H1 (cell line): Measurements from ENCODE around the gene ISL2. TPM values are rescaled to one million over a fixed set of nuclear protein-coding genes. Genes with fewer than 3 reads are reported as not detected.

Experiments
- CTCF ChIA-PET: fragments of 300-600 bp; sonication (Branson Sonifier 250); formaldehyde crosslinking; loops from one replicate; lab custom pipeline; 2021; ENCODE audit not compliant: partially characterized antibody; lab: Charles Lee
- POLR2A ChIA-PET: fragments of 300-600 bp; sonication (Branson Sonifier 250); formaldehyde crosslinking; loops from one replicate; lab custom pipeline; 2021; ENCODE audit warnings: inconsistent platforms; ENCODE audit not compliant: partially characterized antibody; lab: Charles Lee
- DNase-seq, 2 experiments: peaks; one replicate each; pipeline versions ENCODE4 v3.0.0 to v3.0.0-alpha.2; 2010 to 2022; ENCODE audit warnings: low spot score in 2 of 2, low read depth in 1 of 2, mixed read lengths in 1 of 2
- FAIRE-seq: peaks from 2 replicates; lab custom pipeline; 2011; peaks lifted over from hg19 to GRCh38; lab: Jason Lieb, UNC
- H2AFZ ChIP-seq: 2 replicates; pipeline ENCODE4 v1.8.1; 2012; ENCODE audit warnings: low read length, inconsistent platforms
- H2AK5ac ChIP-seq: 2 replicates; pipeline ENCODE4 v1.6.1; 2013; ENCODE audit warnings: low read depth, low read length
- H2BK120ac ChIP-seq: replicated peaks from 2 replicates; pipeline ENCODE3; 2013; ENCODE audit warnings: low read depth, low read length, inconsistent platforms
- H2BK12ac ChIP-seq: 2 replicates; pipeline ENCODE4 v1.6.1; 2013; ENCODE audit warnings: low read depth, low read length
- H2BK15ac ChIP-seq: 2 replicates; pipeline ENCODE4 v1.6.1; 2013; ENCODE audit warnings: low read length
- H2BK20ac ChIP-seq: 2 replicates; pipeline ENCODE4 v1.6.1; 2013; ENCODE audit warnings: low read length
- H2BK5ac ChIP-seq: 2 replicates; pipeline ENCODE4 v1.6.1; 2013; ENCODE audit warnings: low read depth, low read length
- H3K14ac ChIP-seq: 2 replicates; pipeline ENCODE4 v1.6.1; 2013; ENCODE audit warnings: inconsistent platforms; ENCODE audit not compliant: insufficient read length
- H3K18ac ChIP-seq: 2 replicates; pipeline ENCODE4 v1.6.1; 2013; ENCODE audit warnings: low read length; ENCODE audit errors: extremely low read depth
- H3K23ac ChIP-seq: 2 replicates; pipeline ENCODE4 v1.6.1; 2013; ENCODE audit warnings: inconsistent platforms; ENCODE audit not compliant: insufficient read length
- H3K23me2 ChIP-seq: 2 replicates; pipeline ENCODE4 v1.6.1; 2013; ENCODE audit warnings: low read depth, low read length
- H3K27ac ChIP-seq: 2 replicates; pipeline ENCODE4 v1.6.1; 2011; ENCODE audit warnings: low read depth, low read length, inconsistent platforms
- H3K27me3 ChIP-seq, 4 experiments: replicated peaks in 1 of 4; 1 replicate in 1 of 4; 2 replicates in 3 of 4; pipeline versions ENCODE4 v1.6.1 to v1.8.1; 2011 to 2013; ENCODE audit warnings: low read length in 3 of 4, mild to moderate bottlenecking in 3 of 4, inconsistent platforms in 2 of 4, mixed read lengths in 2 of 4, moderate library complexity in 1 of 4; ENCODE audit not compliant: control insufficient read depth in 3 of 4, insufficient read depth in 3 of 4; ENCODE audit errors: extremely low read depth in 1 of 4
- H3K36me3 ChIP-seq, 4 experiments: 2 replicates each; pipeline versions ENCODE4 v1.6.1 to v1.8.1; 2011 to 2013; ENCODE audit warnings: mild to moderate bottlenecking in 4 of 4, low read length in 3 of 4, moderate library complexity in 2 of 4, control low read depth in 1 of 4, inconsistent platforms in 1 of 4; ENCODE audit not compliant: insufficient read depth in 4 of 4, control insufficient read depth in 2 of 4
- H3K4ac ChIP-seq: replicated peaks from 2 replicates; pipeline ENCODE3; 2013; ENCODE audit warnings: low read length, low read depth, mixed read lengths, inconsistent platforms; ENCODE audit not compliant: insufficient read length
- H3K4me1 ChIP-seq, 4 experiments: replicated peaks in 1 of 4; 1 replicate in 1 of 4; 2 replicates in 3 of 4; pipeline versions ENCODE4 v1.6.1 to v1.8.1; 2011 to 2013; ENCODE audit warnings: low read length in 3 of 4, inconsistent platforms in 2 of 4, mixed read lengths in 1 of 4; ENCODE audit not compliant: insufficient read depth in 4 of 4, control insufficient read depth in 3 of 4
- H3K4me2 ChIP-seq, 2 experiments: 2 replicates each; pipeline versions ENCODE4 v1.6.1 to v1.8.1; 2011 to 2013; ENCODE audit warnings: low read depth in 2 of 2, low read length in 2 of 2, control low read depth in 1 of 2, inconsistent platforms in 1 of 2, mild to moderate bottlenecking in 1 of 2; ENCODE audit not compliant: insufficient read depth in 1 of 2
- H3K4me3 ChIP-seq, 4 experiments: fragments of 200-600, 300-600 bp in 1 of 4; sonication (generic), shearing (Covaris generic), sonication (Bioruptor Twin) in 1 of 4; 2 replicates each; pipeline versions ENCODE4 v1.5.1 to v1.8.1; 2011 to 2016; ENCODE audit warnings: low read length in 4 of 4, low read depth in 3 of 4, control low read depth in 2 of 4, inconsistent platforms in 2 of 4, mild to moderate bottlenecking in 2 of 4, mixed read lengths in 1 of 4, moderate library complexity in 1 of 4; ENCODE audit not compliant: insufficient read depth in 2 of 4; ENCODE audit errors: extremely low read depth in 1 of 4
- H3K56ac ChIP-seq: replicated peaks from 2 replicates; pipeline ENCODE3; 2013; ENCODE audit warnings: low read depth, mild to moderate bottlenecking, mixed read lengths, low read length, inconsistent platforms; ENCODE audit not compliant: insufficient read length
- H3K79me1 ChIP-seq: 2 replicates; pipeline ENCODE4 v1.6.1; 2013; ENCODE audit warnings: low read depth, low read length, control low read depth
- H3K79me2 ChIP-seq, 2 experiments: 2 replicates each; pipeline versions ENCODE4 v1.6.1 to v1.8.1; 2012 to 2013; ENCODE audit warnings: low read length in 2 of 2, mild to moderate bottlenecking in 2 of 2, inconsistent platforms in 1 of 2; ENCODE audit not compliant: insufficient read depth in 2 of 2, control insufficient read depth in 1 of 2
- H3K9ac ChIP-seq, 4 experiments: replicated peaks in 1 of 4; 1 replicate in 1 of 4; 2 replicates in 3 of 4; pipeline versions ENCODE4 v1.6.1 to v1.8.1; 2011 to 2013; ENCODE audit warnings: low read depth in 3 of 4, low read length in 3 of 4, control low read depth in 2 of 4, mild to moderate bottlenecking in 2 of 4, moderate library complexity in 2 of 4, inconsistent platforms in 1 of 4; ENCODE audit errors: extremely low read depth in 1 of 4
- H3K9me3 ChIP-seq, 2 experiments: 2 replicates each; pipeline versions ENCODE4 v1.6.1 to v1.8.1; 2012 to 2013; ENCODE audit warnings: mild to moderate bottlenecking in 2 of 2, moderate library complexity in 2 of 2, control low read depth in 1 of 2, inconsistent platforms in 1 of 2, low read depth in 1 of 2, low read length in 1 of 2, mixed read lengths in 1 of 2; ENCODE audit not compliant: insufficient read depth in 2 of 2
- H4K20me1 ChIP-seq, 2 experiments: replicated peaks in 1 of 2; 2 replicates each; pipeline versions ENCODE3 to v1.8.1; 2011 to 2013; ENCODE audit warnings: inconsistent platforms in 2 of 2, low read length in 2 of 2, mild to moderate bottlenecking in 1 of 2; ENCODE audit not compliant: insufficient read depth in 2 of 2, control insufficient read depth in 1 of 2
- H4K5ac ChIP-seq: 2 replicates; pipeline ENCODE4 v1.6.1; 2013; ENCODE audit warnings: low read length, low read depth, mixed read lengths, inconsistent platforms; ENCODE audit not compliant: insufficient read length
- H4K8ac ChIP-seq: 2 replicates; pipeline ENCODE4 v1.8.0; 2013; ENCODE audit warnings: mild to moderate bottlenecking, moderate library complexity, low read length, inconsistent platforms; ENCODE audit not compliant: insufficient read depth; ENCODE audit errors: extremely low read depth
- H4K91ac ChIP-seq: replicated peaks from 2 replicates; pipeline ENCODE3; 2013; ENCODE audit warnings: low read length, mixed read lengths, inconsistent platforms; ENCODE audit not compliant: insufficient read length
- BACH1 ChIP-seq: IDR thresholded peaks from 2 replicates; pipeline ENCODE4 v1.6.1; 2012; ENCODE audit warnings: low read length, improper control_type of control experiment
- CBX8 ChIP-seq: fragments of 300-800, 300-1000 bp; sonication (generic); IDR thresholded peaks from 2 replicates; pipeline ENCODE4 v1.7.1; 2016; ENCODE audit warnings: low read depth, low read length, borderline replicate concordance
- EP300 ChIP-seq, 2 experiments: IDR thresholded peaks; 1 replicate in 1 of 2; 2 replicates in 1 of 2; pipeline ENCODE4 v1.6.1; 2011 to 2012; ENCODE audit warnings: low read depth in 2 of 2, low read length in 2 of 2, mild to moderate bottlenecking in 2 of 2, borderline replicate concordance in 1 of 2, inconsistent platforms in 1 of 2, moderate library complexity in 1 of 2
- NANOG ChIP-seq: IDR thresholded peaks from 2 replicates; pipeline ENCODE4 v1.6.1; 2011; ENCODE audit warnings: low read length, low read depth, mild to moderate bottlenecking, inconsistent platforms; ENCODE audit not compliant: insufficient read depth, poor library complexity, severe bottlenecking
- RNF2 ChIP-seq: fragments of 200-900, 300-1000 bp; sonication (generic); IDR thresholded peaks from 2 replicates; pipeline ENCODE4 v1.7.1; 2016; ENCODE audit warnings: borderline replicate concordance, low read depth, mild to moderate bottlenecking, antibody characterized with exemption, low read length; ENCODE audit not compliant: poor library complexity, severe bottlenecking; ENCODE audit errors: missing control alignments
- SP4 ChIP-seq: IDR thresholded peaks from 2 replicates; pipeline ENCODE4 v1.6.1; 2012; ENCODE audit warnings: low read length, inconsistent platforms
- WGBS, 2 experiments: shearing (Covaris generic) in 1 of 2; methylation state at CpG; one replicate each; pipeline versions ENCODE4 v1.1.6 to v1.1.7; 2013 to 2015; ENCODE audit warnings: low lambda C conversion rate in 2 of 2, mixed read lengths in 2 of 2, inconsistent platforms in 1 of 2, low coverage in 1 of 2, missing lambda C conversion rate in 1 of 2; ENCODE audit not compliant: insufficient replicate concordance in 2 of 2, insufficient coverage in 1 of 2, insufficient read length in 1 of 2; ENCODE audit errors: extremely low coverage in 1 of 2, missing lambda C conversion rate in 1 of 2; 5-methylcytosine and 5-hydroxymethylcytosine counted together
- polyA plus RNA-seq, 7 experiments: library from polyadenylated mRNA; depleted of rRNA in 3 of 7; stranded (reverse) in 5 of 7; unstranded in 2 of 7; fragments of >200 nt in 5 of 7; fragments of 200-250 nt in 2 of 7; gene quantifications; 1 replicate in 5 of 7; 2 replicates in 1 of 7; 4 replicates in 1 of 7; pipeline versions ENCODE4 v1.2.1 to v1.2.3, GENCODE V29; 2011 to 2013; ENCODE audit warnings: missing spikeins in 2 of 7, mixed read lengths in 2 of 7
- total RNA-seq: library from RNA; stranded (reverse); fragmentation: NEBNext Ultra II Directional; extraction: Animal tissue kit (Norgen Biotek cat#: 25700); gene quantifications from 2 replicates; pipeline ENCODE4 v1.2.1, GENCODE V29; 2021
- TF ChIP-seq, protein P1 (sequence below): IDR thresholded peaks from 2 replicates; pipeline ENCODE4 v1.6.1; 2012; ENCODE audit warnings: inconsistent platforms
- TF ChIP-seq, protein P2 (sequence below): IDR thresholded peaks from 2 replicates; pipeline ENCODE4 v1.6.1; 2012; ENCODE audit warnings: inconsistent platforms

The ISL2 gene
- total and polyA plus RNA-seq, 2 of the 8 experiments (the other 6 are each of a cell fraction or from before 2014, with no cell fraction given): 0.32 to 0.99 TPM

DNA sequence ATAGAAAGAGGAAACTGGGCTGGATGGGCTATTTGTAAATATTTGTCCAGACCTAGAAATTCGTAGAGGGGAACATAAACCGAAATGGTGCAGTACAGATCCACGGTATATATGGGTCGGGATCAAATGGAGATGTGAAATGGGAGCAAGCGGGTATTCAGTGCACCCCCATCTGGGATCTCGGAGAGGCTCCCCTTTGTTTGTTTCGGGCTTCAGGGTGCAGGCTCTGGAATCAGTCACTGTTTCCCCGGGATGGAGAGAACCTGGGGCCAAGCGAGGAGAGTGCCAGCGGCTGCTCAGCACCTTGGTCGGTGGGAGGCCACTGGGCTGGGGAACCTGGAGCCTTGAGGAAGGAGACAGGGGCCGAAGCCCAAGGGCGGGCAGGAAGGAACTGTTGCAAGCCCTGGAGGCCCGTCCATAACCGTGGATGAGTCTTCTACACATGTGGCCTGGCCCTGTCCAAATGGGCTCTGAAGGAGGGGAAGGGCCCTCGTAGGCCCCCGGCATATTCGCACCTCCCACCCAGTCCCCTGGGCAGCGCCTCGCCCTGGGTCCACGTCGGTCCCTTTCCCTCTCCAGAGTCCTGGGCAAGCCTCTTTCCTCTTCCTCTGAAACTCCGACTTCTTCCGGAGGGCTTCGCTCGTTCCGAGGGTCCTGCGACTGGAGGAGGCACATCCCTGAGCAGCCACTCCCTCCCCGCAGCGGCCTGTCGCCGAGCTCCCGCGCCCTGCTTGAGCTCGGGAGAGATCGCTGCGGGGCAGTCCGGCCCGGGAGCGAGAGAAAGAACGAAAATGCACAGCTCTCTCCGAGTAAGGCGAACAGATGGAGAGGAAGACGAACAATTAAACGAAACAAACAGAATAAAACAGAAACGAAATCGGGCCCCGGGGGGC, 3.0 kb downstream of the ISL2 start:
- POLR2A ChIA-PET: interaction anchor here (1.0 to 4.8 kb wide), 2 partner anchors 7 to 89 kb away, joined by 3 to 55 read pairs; no protein-coding TSS in a partner anchor
- Histone ChIP-seq H3K56ac (no peak overlapping the region), H3K4me2 (peak overlapping the region; percentile 77 to 80)
- no peak for TF ChIP-seq EP300 (IDR thresholded peaks at IDR 0.05; ENCODE audit: borderline replicate concordance in 1 of 2, low read depth in 2 of 2, low read length in 2 of 2)
- TF ChIP-seq, protein P1, sequence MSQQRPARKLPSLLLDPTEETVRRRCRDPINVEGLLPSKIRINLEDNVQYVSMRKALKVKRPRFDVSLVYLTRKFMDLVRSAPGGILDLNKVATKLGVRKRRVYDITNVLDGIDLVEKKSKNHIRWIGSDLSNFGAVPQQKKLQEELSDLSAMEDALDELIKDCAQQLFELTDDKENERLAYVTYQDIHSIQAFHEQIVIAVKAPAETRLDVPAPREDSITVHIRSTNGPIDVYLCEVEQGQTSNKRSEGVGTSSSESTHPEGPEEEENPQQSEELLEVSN: no peak
- TF ChIP-seq RNF2: peak; percentile 100
- TF ChIP-seq, protein P2, sequence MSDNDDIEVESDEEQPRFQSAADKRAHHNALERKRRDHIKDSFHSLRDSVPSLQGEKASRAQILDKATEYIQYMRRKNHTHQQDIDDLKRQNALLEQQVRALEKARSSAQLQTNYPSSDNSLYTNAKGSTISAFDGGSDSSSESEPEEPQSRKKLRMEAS: no peak
- peak; percentile 100; the same call in 1 of the 2 replicates for TF ChIP-seq CBX8
- no peak for TF ChIP-seq SP4
- no peak for TF ChIP-seq NANOG
- TF ChIP-seq BACH1: no peak

More for the DNA sequence above, 3.0 kb downstream of the ISL2 start:
- Histone ChIP-seq H3K4ac (no peak overlapping the region), H2BK120ac (no peak overlapping the region), H3K79me1 (no peaks in the 10 kb centered on the region), H2BK15ac (peak overlapping the region; percentile 53; the same call in 1 of the 2 replicates), H2BK12ac (peak overlapping the region; percentile 77; the same call in 1 of the 2 replicates), H3K14ac (no peak overlapping the region), H2BK5ac (no peak overlapping the region), H3K36me3 (peaks cover 0 to 26% (median 0%) of the 10 kb centered on the region in 4 experiments; a peak in 1 of 8 replicates), H2AFZ (no peak overlapping the region), H2AK5ac (peak overlapping the region; percentile 77; the same call in 1 of the 2 replicates), H3K27me3 (peaks cover 74 to 100% (median 90%) of the 10 kb centered on the region in 4 experiments), H4K8ac (peak overlapping the region; percentile 70), H3K9ac (no peak overlapping the region), H4K91ac (peak overlapping the region; percentile 19), H3K23ac (no peak overlapping the region), H3K4me1 (peaks cover 0 to 38% (median 26%) of the 10 kb centered on the region in 4 experiments; a peak in 6 of 7 replicates), H3K27ac (no peak overlapping the region), H3K18ac (peak overlapping the region; percentile 25; the same call in 1 of the 2 replicates), H4K5ac (no peak overlapping the region), H3K79me2 (no peaks in the 10 kb centered on the region), H4K20me1 (peaks cover 10 to 26% of the 10 kb centered on the region in 2 experiments), H3K23me2 (peaks cover 11% of the 10 kb centered on the region; the same call in 1 of the 2 replicates), H3K4me3 (peak overlapping the region; percentile 2 to 55 (median 18); a peak in 5 of 8 replicates), H3K9me3 (peaks cover 0 to 10% of the 10 kb centered on the region in 2 experiments; a peak in 1 of 4 replicates), H2BK20ac (0 out of 2 replicates have a peak overlapping the region, but pooled peaks have one; percentile 32)
- FAIRE-seq: no peak
- CTCF ChIA-PET: interaction anchor here (1.1 to 1.4 kb wide), 2 partner anchors 149 to 155 kb away, joined by 4 read pairs; no protein-coding TSS in a partner anchor
- DNase-seq: peak in 1 of 2 experiments; percentile 71
- 8% methylated on average over 45 of the region's 48 CpGs; no CpG with 5 or more reads in 1 of the 2 experiments for WGBS, 2 experiments
